HG02610 (cell line): Measurements from ENCODE around the gene FNIP2.
A peak's percentile ranks its signal among the peaks of the same experiment; 100 is the strongest.

Source experiments
- ATAC-seq: cut with Tn5 transposase; IDR thresholded peaks from one replicate; pipeline ENCODE4 v1.9.1; 2021; ENCODE audit warnings: mild to moderate bottlenecking, moderate library complexity; ENCODE audit not compliant: unreplicated experiment

The FNIP2 gene

GRCh38 chr4:158835226-158836001, 66.6 kb downstream of the FNIP2 start:
- no peak for ATAC-seq

- ATAC-seq, result no peak
These were observed 67.2 kb downstream of the FNIP2 start for GRCh38 chr4:158836002-158836369.

- no peak for ATAC-seq
These were observed 68.1 kb downstream of the FNIP2 start for GRCh38 chr4:158836828-158837449.

GRCh38 chr4:158837527-158838141, 68.8 kb downstream of the FNIP2 start:
- ATAC-seq, result no peak

GRCh38 chr4:158840131-158840530, 71.3 kb downstream of the FNIP2 start:
- no peak for ATAC-seq

- no peak for ATAC-seq
These were observed 72.7 kb downstream of the FNIP2 start for GRCh38 chr4:158841540-158841939.

GRCh38 chr4:158845311-158846041, 76.7 kb downstream of the FNIP2 start:
- no peak for ATAC-seq

GRCh38 chr4:158847535-158847934, 78.7 kb downstream of the FNIP2 start:
- ATAC-seq, result no peak

- no peak for ATAC-seq
These were observed 80.9 kb downstream of the FNIP2 start for GRCh38 chr4:158849681-158850080.

- no peak for ATAC-seq
These were observed 81.5 kb downstream of the FNIP2 start for GRCh38 chr4:158850371-158850770.

GRCh38 chr4:158850800-158851644, 82.2 kb downstream of the FNIP2 start:
- no peak for ATAC-seq

GRCh38 chr4:158854236-158854635, 85.4 kb downstream of the FNIP2 start:
- no peak for ATAC-seq

GRCh38 chr4:158856852-158857251, 88.0 kb downstream of the FNIP2 start:
- peak; percentile 53 for ATAC-seq

GRCh38 chr4:158857951-158858350, 89.1 kb downstream of the FNIP2 start:
- no peak for ATAC-seq

GRCh38 chr4:158858410-158859199, 89.8 kb downstream of the FNIP2 start:
- no peak for ATAC-seq

GRCh38 chr4:158859661-158860060, 90.8 kb downstream of the FNIP2 start:
- no peak for ATAC-seq

GRCh38 chr4:158860856-158861255, 92.0 kb downstream of the FNIP2 start:
- ATAC-seq, result peak; percentile 78

GRCh38 chr4:158861281-158861680, 92.5 kb downstream of the FNIP2 start:
- ATAC-seq, result peak; percentile 47

GRCh38 chr4:158861766-158862165, 92.9 kb downstream of the FNIP2 start:
- ATAC-seq, result no peak

GRCh38 chr4:158863296-158863695, 94.5 kb downstream of the FNIP2 start:
- no peak for ATAC-seq
